HepG2 (cell line): ENCODE results near the gene HOXA7. TPM values are rescaled to one million over a fixed set of nuclear protein-coding genes. Genes with fewer than 3 reads are reported as not detected.

Experiments
- ATAC-seq: fragments of 200-7000 bp; cut with Tn5 transposase; 3 replicates; pipeline ENCODE4 v1.9.1; 2020; ENCODE audit warnings: mild to moderate bottlenecking, moderate library complexity
- BruUV-seq: library from RNA; stranded (reverse); fragments of 400-500 nt; replicated peaks from 2 replicates; lab custom pipeline; 2021; lab: Mats Ljungman, UMichigan
- CTCF ChIA-PET: fragments of 300-600 bp; formaldehyde crosslinking; extraction: SDS; loops from one replicate; lab custom pipeline; 2021; ENCODE audit warnings: low total read pairs, inconsistent platforms, low intra/inter-chr PET ratio; lab: Yijun Ruan, JAX
- POLR2A ChIA-PET: fragments of 350-600 bp; sonication (Branson Sonifier 250); formaldehyde crosslinking; loops from one replicate; lab custom pipeline; 2020; ENCODE audit warnings: antibody characterized with exemption, inconsistent platforms; lab: Yijun Ruan, JAX
- DNase-seq: peaks from one replicate; pipeline ENCODE4 v3.0.0-alpha.2; 2015; ENCODE audit warnings: low spot score
- FAIRE-seq: peaks from 3 replicates; lab custom pipeline; 2011; peaks lifted over from hg19 to GRCh38; lab: Jason Lieb, UNC
- H2AFZ ChIP-seq: one replicate; pipeline ENCODE4 v1.6.1; 2011; ENCODE audit warnings: low read length, inconsistent platforms
- H3K27ac ChIP-seq: fragments of 300-600 bp; 3 replicates; pipeline ENCODE4 v1.8.0; 2011; ENCODE audit warnings: mixed run types, mild to moderate bottlenecking, mixed read lengths, low read length, inconsistent platforms; ENCODE audit not compliant: insufficient read depth; ENCODE audit errors: extremely low read length
- H3K27me3 ChIP-seq, 2 experiments: fragments of 200-600 bp in 1 of 2; 2 replicates in 1 of 2; 3 replicates in 1 of 2; pipeline versions ENCODE4 v1.6.0 to v1.8.0; 2011; ENCODE audit warnings: low read length in 2 of 2, mild to moderate bottlenecking in 2 of 2, moderate library complexity in 2 of 2, inconsistent platforms in 1 of 2; ENCODE audit not compliant: insufficient read depth in 2 of 2, control insufficient read depth in 1 of 2
- H3K36me3 ChIP-seq, 2 experiments: fragments of 200-600 bp in 1 of 2; replicated peaks in 1 of 2; 2 replicates in 1 of 2; 3 replicates in 1 of 2; pipeline versions ENCODE4 v1.5.1 to v1.8.0; 2011; ENCODE audit warnings: low read length in 2 of 2, inconsistent platforms in 1 of 2; ENCODE audit not compliant: insufficient read depth in 2 of 2, control insufficient read depth in 1 of 2
- H3K4me1 ChIP-seq: 2 replicates; pipeline ENCODE4 v1.5.1; 2012; ENCODE audit warnings: low read length, inconsistent platforms; ENCODE audit not compliant: insufficient read depth
- H3K4me2 ChIP-seq: 2 replicates; pipeline ENCODE4 v1.6.0; 2011; ENCODE audit warnings: low read depth, low read length, inconsistent platforms
- H3K4me3 ChIP-seq, 3 experiments: fragments of 200-600 bp in 1 of 3; sonication (generic), shearing (Covaris generic) in 1 of 3; replicated peaks in 1 of 3; 2 replicates each; pipeline ENCODE4 v1.5.1; 2011 to 2016; ENCODE audit warnings: low read length in 3 of 3, inconsistent platforms in 2 of 3, low read depth in 2 of 3, mild to moderate bottlenecking in 2 of 3, control low read depth in 1 of 3, mixed read lengths in 1 of 3; ENCODE audit not compliant: insufficient read depth in 1 of 3
- H3K79me2 ChIP-seq: one replicate; pipeline ENCODE4 v1.6.1; 2011; ENCODE audit warnings: low read length, inconsistent platforms; ENCODE audit not compliant: insufficient read depth
- H3K9ac ChIP-seq: 2 replicates; pipeline ENCODE4 v1.6.0; 2011; ENCODE audit warnings: mild to moderate bottlenecking, low read depth, low read length, inconsistent platforms; ENCODE audit not compliant: insufficient read depth
- H3K9me3 ChIP-seq: 2 replicates; pipeline ENCODE4 v1.5.1; 2012; ENCODE audit warnings: mild to moderate bottlenecking, low read length
- H4K20me1 ChIP-seq: 2 replicates; pipeline ENCODE4 v1.6.0; 2011; ENCODE audit warnings: inconsistent platforms, mild to moderate bottlenecking, low read length, moderate library complexity; ENCODE audit not compliant: insufficient read depth
- CREB1 ChIP-seq, 2 experiments: fragments of 450-650 bp in 1 of 2; IDR thresholded peaks; 2 replicates each; pipeline ENCODE4 v1.6.1; 2016 to 2017; ENCODE audit warnings: control low read depth in 1 of 2, mild to moderate bottlenecking in 1 of 2, missing compliant biosample characterization in 1 of 2, missing genetic modification characterization in 1 of 2
- EEA1 ChIP-seq: sonication (generic); formaldehyde crosslinking; IDR thresholded peaks from 2 replicates; pipeline ENCODE4 v1.5.1; 2020; ENCODE audit warnings: mild to moderate bottlenecking, missing genetic modification reagents, borderline replicate concordance
- MLLT10 ChIP-seq: sonication (generic); formaldehyde crosslinking; IDR thresholded peaks from 2 replicates; pipeline ENCODE4 v1.4.0; 2020; ENCODE audit warnings: missing genetic modification reagents
- PRMT3 ChIP-seq: sonication (generic); formaldehyde crosslinking; IDR thresholded peaks from 2 replicates; pipeline ENCODE4 v1.8.1; 2022; ENCODE audit warnings: low read depth, mild to moderate bottlenecking, moderate library complexity, missing genetic modification reagents, borderline replicate concordance
- SKI ChIP-seq: fragments of 450-650 bp; IDR thresholded peaks from one replicate; pipeline ENCODE4 v1.6.1; 2018; ENCODE audit warnings: mild to moderate bottlenecking; ENCODE audit not compliant: partially characterized antibody
- SNAI1 ChIP-seq: sonication (generic); formaldehyde crosslinking; IDR thresholded peaks from 2 replicates; pipeline ENCODE4 v1.5.0; 2020; ENCODE audit warnings: mild to moderate bottlenecking, missing genetic modification reagents, borderline replicate concordance
- SOX5 ChIP-seq: IDR thresholded peaks from 2 replicates; pipeline ENCODE4 v1.6.1; 2016; ENCODE audit warnings: borderline replicate concordance
- ZNF30 ChIP-seq: sonication (generic); formaldehyde crosslinking; IDR thresholded peaks from 2 replicates; pipeline ENCODE4 v1.5.0; 2020; ENCODE audit warnings: mild to moderate bottlenecking, missing genetic modification reagents
- ZNF451 ChIP-seq: sonication (generic); formaldehyde crosslinking; IDR thresholded peaks from 2 replicates; pipeline ENCODE4 v1.5.0; 2020; ENCODE audit warnings: mild to moderate bottlenecking, missing genetic modification reagents
- ZNF768 ChIP-seq: sonication (generic); formaldehyde crosslinking; IDR thresholded peaks from 2 replicates; pipeline ENCODE4 v1.4.0; 2020; ENCODE audit warnings: missing genetic modification reagents
- ZNF878 ChIP-seq: sonication (generic); formaldehyde crosslinking; IDR thresholded peaks from 2 replicates; pipeline ENCODE4 v1.8.1; 2023; ENCODE audit warnings: mild to moderate bottlenecking, missing genetic modification reagents, moderate library complexity
- WGBS: methylation state at CpG from one replicate; pipeline ENCODE4 v1.1.6; 2017; ENCODE audit warnings: low lambda C conversion rate; 5-methylcytosine and 5-hydroxymethylcytosine counted together
- in situ Hi-C: cut with HindIII; loops from 2 replicates; pipeline ENCODE4 v1.10.0; 2017; ENCODE audit warnings: low pct_unique_long_range_greater_than_20kb; ENCODE audit not compliant: extremely low pct_ligation_motif_present
- intact Hi-C: fragments of 100-400 bp; cut with micrococcal nuclease; formaldehyde crosslinking; loops from one replicate; pipeline ENCODE4 v1.10.0; 2022; ENCODE audit not compliant: unreplicated experiment
- polyA plus RNA-seq, 8 experiments: library from polyadenylated mRNA; depleted of rRNA in 3 of 8; stranded (reverse) in 7 of 8; unstranded in 1 of 8; fragments of >200 nt; fragmentation: Illumina TruSeq in 4 of 8; extraction: Trizol in 4 of 8; gene quantifications; 2 replicates each; pipeline versions ENCODE4 v1.2.1 to v1.2.3, GENCODE V29; 2011 to 2016; ENCODE audit warnings: low read depth in 4 of 8, missing spikeins in 1 of 8, mixed read lengths in 1 of 8; ENCODE audit not compliant: insufficient read depth in 1 of 8
- total RNA-seq, 5 experiments: library from RNA; depleted of rRNA; stranded (reverse); fragments of >200 nt; fragmentation: Illumina TruSeq; extraction: Trizol; gene quantifications; 2 replicates each; pipeline ENCODE4 v1.2.3, GENCODE V29; 2016; ENCODE audit warnings: low read depth in 1 of 5
- TF ChIP-seq, protein P1 (sequence below): sonication (generic); formaldehyde crosslinking; IDR thresholded peaks from 2 replicates; pipeline ENCODE4 v1.4.0; 2020; ENCODE audit warnings: mild to moderate bottlenecking, missing genetic modification reagents, borderline replicate concordance
- TF ChIP-seq, protein P2 (sequence below): sonication (generic); formaldehyde crosslinking; IDR thresholded peaks from 2 replicates; pipeline ENCODE4 v1.8.0; 2022; ENCODE audit warnings: missing genetic modification reagents, mild to moderate bottlenecking, inconsistent platforms, borderline replicate concordance
- TF ChIP-seq, protein P3 (sequence below): sonication (generic); formaldehyde crosslinking; IDR thresholded peaks from 2 replicates; pipeline ENCODE4 v1.4.0; 2020; ENCODE audit warnings: missing genetic modification reagents, borderline replicate concordance

HOXA7 gene
- total and polyA plus RNA-seq, 2 of the 13 experiments (the other 11 are each of a cell fraction or from before 2014, with no cell fraction given) = 0.05 TPM; not detected in 1

GRCh38 chr7:27194686-27195379, 38.4 kb upstream of the HOXA7 start:
- H3K27me3 ChIP-seq = peaks cover 9 to 63% of the 10 kb centered on the region in 2 experiments
- FAIRE-seq = no peak
- H3K4me3 ChIP-seq = no peak overlapping the region
- H3K4me1 ChIP-seq = peaks cover 15% of the 10 kb centered on the region
- no peak overlapping the region for H3K27ac ChIP-seq
- in situ Hi-C loops = no loop called here
- ATAC-seq = no peak
- no peak overlapping the region for H3K9ac ChIP-seq
- no peak overlapping the region for H2AFZ ChIP-seq
- H4K20me1 ChIP-seq = peaks cover 3% of the 10 kb centered on the region; the same call in 1 of the 2 replicates
- no peaks in the 10 kb centered on the region for H3K79me2 ChIP-seq
- intact Hi-C loops = loop anchor here (5.0 to 10.0 kb wide), 2 partner anchors 410 to 577 kb away; no protein-coding TSS in a partner anchor
- ChIA-PET CTCF (interaction anchor here (2.5 to 2.8 kb wide), 2 partner anchors 727 to 825 kb away, joined by 17 to 22 read pairs; no protein-coding TSS in a partner anchor), POLR2A (no interaction called here)
- H3K36me3 ChIP-seq = no peaks in the 10 kb centered on the region
- WGBS = 40% methylated on average over 9 of the region's 9 CpGs
- no peaks in the 10 kb centered on the region for H3K9me3 ChIP-seq
- no peak for DNase-seq
- no TSS peak for BruUV-seq
- H3K4me2 ChIP-seq = no peak overlapping the region
- TF ChIP-seq, protein P1, sequence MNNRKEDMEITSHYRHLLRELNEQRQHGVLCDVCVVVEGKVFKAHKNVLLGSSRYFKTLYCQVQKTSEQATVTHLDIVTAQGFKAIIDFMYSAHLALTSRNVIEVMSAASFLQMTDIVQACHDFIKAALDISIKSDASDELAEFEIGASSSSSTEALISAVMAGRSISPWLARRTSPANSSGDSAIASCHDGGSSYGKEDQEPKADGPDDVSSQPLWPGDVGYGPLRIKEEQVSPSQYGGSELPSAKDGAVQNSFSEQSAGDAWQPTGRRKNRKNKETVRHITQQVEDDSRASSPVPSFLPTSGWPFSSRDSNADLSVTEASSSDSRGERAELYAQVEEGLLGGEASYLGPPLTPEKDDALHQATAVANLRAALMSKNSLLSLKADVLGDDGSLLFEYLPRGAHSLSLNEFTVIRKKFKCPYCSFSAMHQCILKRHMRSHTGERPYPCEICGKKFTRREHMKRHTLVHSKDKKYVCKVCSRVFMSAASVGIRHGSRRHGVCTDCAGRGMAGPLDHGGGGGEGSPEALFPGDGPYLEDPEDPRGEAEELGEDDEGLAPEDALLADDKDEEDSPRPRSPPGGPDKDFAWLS (CRISPR knock-in tag) = no peak
- no peak for TF ChIP-seq EEA1 (CRISPR knock-in tag)
- no peak for TF ChIP-seq PRMT3 (CRISPR knock-in tag)
- no peak for TF ChIP-seq CREB1 (IDR thresholded peaks at IDR 0.05)
- no peak for TF ChIP-seq CREB1 (CRISPR knock-in tag; IDR thresholded peaks at IDR 0.05)
- TF ChIP-seq MLLT10 = no peak
- no peak for TF ChIP-seq ZNF451 (CRISPR knock-in tag)
- no peak for TF ChIP-seq SKI
- TF ChIP-seq SOX5 (CRISPR knock-in tag) = no peak
- no peak for TF ChIP-seq SNAI1 (CRISPR knock-in tag)
- TF ChIP-seq ZNF768 (CRISPR knock-in tag) = no peak
- TF ChIP-seq, protein P2, sequence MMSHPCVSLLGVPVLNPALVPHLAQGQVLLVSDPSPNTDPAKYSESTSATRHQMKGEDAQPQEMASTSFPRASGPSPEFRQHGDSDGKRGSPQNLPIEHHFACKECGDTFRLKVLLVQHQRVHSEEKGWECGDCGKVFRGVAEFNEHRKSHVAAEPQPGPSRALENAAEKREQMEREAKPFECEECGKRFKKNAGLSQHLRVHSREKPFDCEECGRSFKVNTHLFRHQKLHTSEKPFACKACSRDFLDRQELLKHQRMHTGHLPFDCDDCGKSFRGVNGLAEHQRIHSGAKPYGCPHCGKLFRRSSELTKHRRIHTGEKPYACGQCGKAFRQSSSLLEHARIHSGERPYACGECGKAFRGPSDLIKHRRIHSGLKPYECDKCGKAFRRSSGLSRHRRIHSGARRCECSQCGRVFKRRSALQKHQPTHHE = no peak
- TF ChIP-seq, protein P3, sequence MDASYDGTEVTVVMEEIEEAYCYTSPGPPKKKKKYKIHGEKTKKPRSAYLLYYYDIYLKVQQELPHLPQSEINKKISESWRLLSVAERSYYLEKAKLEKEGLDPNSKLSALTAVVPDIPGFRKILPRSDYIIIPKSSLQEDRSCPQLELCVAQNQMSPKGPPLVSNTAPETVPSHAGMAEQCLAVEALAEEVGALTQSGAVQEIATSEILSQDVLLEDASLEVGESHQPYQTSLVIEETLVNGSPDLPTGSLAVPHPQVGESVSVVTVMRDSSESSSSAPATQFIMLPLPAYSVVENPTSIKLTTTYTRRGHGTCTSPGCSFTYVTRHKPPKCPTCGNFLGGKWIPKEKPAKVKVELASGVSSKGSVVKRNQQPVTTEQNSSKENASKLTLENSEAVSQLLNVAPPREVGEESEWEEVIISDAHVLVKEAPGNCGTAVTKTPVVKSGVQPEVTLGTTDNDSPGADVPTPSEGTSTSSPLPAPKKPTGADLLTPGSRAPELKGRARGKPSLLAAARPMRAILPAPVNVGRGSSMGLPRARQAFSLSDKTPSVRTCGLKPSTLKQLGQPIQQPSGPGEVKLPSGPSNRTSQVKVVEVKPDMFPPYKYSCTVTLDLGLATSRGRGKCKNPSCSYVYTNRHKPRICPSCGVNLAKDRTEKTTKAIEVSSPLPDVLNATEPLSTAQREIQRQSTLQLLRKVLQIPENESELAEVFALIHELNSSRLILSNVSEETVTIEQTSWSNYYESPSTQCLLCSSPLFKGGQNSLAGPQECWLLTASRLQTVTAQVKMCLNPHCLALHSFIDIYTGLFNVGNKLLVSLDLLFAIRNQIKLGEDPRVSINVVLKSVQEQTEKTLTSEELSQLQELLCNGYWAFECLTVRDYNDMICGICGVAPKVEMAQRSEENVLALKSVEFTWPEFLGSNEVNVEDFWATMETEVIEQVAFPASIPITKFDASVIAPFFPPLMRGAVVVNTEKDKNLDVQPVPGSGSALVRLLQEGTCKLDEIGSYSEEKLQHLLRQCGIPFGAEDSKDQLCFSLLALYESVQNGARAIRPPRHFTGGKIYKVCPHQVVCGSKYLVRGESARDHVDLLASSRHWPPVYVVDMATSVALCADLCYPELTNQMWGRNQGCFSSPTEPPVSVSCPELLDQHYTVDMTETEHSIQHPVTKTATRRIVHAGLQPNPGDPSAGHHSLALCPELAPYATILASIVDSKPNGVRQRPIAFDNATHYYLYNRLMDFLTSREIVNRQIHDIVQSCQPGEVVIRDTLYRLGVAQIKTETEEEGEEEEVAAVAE = no peak
- no peak for TF ChIP-seq ZNF878
- no peak for TF ChIP-seq ZNF30 (CRISPR knock-in tag)
